ENCODE data around the gene C19orf85. TPM values are rescaled to one million over a fixed set of nuclear protein-coding genes. Genes with fewer than 3 reads are reported as not detected.
A peak's percentile ranks its signal among the peaks of the same experiment; 100 is the strongest.

The C19orf85 gene
- total RNA-seq, 2 donors from 2014 or later: not detected

DNA sequence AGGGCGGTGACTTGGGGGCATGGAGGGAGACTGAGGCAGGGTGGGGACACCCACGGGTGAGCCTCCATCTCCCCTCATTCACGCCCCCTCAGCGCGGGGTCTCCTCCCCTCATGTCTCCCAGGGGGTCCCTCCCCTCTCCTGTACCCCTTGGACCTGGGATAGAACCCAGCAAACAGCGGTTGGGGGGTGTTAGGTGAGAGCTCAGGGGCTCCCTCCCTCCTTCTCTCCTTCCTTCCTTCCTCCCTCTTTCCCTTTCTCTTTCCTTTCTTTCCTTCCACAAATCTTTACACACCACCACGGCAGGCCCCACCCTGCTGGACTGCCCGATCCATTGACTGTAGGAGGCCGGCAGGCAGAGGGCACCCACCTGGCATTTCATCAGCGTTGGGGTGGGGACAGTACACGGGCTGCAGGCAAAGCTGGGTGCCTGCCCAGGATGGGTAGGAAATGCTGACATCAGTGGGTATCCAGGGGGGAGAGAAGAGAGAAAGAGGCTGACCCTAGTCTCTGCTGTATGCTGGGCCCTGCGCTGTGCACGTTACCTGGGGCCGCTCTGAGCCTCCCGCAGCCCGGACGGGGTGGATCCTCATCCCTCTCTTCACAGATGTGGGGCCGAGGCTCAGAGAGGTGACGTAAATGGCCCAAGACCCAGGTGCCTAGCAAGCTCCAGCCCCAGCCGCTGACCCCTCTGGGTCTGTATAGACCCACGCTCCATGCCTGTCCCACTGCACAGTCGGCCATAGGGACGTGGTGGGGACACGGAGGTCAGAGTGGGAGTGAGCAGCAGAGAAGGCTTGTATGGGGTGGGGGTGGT, 27.2 kb upstream of the C19orf85 start:
- intact Hi-C loops (cut with DNase I): no loop called here
- ATAC-seq (no peak), DNase-seq (peak; percentile 40)

DNA sequence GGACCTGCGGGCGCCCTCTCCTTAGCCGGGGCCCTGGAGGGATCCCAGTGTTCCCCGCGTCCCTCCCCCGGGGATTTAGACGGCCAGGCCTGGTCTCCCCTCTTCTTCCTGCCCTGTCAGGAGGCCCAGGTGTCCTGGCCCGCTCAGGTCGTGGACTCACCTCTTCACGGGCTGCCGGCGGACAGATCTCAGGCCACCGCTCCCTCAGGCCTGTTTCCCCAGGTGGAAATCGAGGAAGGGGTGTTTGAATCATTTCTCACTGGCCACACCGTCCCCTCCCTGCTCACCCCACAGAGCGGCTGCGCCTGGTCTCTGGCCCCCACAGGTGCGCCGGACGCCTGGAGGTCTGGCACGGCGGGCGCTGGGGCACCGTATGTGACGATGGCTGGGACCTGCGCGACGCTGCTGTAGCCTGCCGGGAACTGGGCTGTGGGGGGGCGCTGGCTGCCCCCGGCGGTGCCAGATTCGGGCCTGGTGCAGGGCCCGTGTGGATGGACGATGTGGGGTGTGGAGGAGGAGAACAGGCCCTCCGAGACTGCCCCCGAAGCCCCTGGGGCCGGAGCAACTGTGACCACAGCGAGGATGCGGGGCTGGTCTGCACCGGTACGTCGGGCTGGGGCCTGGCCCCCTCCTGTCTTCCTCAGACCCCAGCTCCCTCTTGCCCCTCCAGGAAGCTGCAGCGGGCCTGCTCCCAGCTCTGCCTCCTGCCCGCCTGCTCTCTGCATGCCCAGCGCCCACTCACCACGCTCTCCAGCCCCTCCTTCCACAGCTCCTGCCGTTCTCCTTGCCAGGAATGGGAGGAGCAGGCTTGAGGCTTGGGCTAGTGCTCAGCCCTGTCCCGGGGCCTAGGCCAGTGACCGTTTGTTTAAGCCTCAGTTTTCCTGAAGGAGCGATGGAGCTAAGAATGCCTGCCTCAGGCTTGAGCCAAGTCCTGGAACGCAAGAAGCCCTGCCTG, 26.2 kb upstream of the C19orf85 start:
- intact Hi-C loops (cut with DNase I): no loop called here
- DNase-seq: peak; percentile 48
- no peak for ATAC-seq

DNA sequence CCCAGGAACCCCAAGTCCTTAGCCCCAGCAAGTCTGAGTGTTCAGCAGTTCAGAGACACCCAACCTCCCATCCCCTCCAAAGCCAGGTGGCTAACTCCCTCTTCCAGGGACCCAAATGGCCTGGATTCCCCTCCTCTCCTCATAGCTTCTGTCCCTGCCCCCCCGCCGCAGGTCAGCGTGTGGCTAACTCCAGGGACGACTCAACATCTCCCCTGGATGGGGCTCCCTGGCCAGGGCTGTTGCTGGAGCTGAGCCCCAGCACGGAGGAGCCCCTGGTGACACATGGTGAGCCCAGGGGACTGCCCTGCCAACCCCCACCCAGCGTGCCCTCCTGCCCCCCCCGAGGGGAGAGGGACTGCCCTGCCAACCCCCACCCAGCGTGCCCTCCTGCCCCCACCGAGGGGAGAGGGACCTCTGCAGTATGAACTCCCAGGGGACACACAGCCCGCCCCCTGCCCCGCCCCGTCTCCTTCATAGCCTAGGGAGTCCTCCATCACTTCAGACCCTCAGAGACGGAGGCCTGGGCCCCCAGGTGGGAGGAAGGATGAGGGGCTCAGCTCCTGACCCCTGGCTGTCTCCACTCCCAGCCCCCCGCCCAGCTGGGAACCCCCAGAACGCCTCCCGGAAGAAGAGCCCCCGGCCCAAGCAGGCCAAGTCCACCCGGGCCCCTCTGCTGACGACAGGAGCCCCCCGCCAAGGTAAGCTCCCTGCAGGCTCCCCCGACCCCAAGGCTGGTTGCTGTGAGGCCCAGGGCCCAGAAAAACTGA, 25.3 kb upstream of the C19orf85 start:
- no peak for ATAC-seq
- peak; percentile 46 for DNase-seq
- intact Hi-C loops (cut with DNase I): no loop called here

DNA sequence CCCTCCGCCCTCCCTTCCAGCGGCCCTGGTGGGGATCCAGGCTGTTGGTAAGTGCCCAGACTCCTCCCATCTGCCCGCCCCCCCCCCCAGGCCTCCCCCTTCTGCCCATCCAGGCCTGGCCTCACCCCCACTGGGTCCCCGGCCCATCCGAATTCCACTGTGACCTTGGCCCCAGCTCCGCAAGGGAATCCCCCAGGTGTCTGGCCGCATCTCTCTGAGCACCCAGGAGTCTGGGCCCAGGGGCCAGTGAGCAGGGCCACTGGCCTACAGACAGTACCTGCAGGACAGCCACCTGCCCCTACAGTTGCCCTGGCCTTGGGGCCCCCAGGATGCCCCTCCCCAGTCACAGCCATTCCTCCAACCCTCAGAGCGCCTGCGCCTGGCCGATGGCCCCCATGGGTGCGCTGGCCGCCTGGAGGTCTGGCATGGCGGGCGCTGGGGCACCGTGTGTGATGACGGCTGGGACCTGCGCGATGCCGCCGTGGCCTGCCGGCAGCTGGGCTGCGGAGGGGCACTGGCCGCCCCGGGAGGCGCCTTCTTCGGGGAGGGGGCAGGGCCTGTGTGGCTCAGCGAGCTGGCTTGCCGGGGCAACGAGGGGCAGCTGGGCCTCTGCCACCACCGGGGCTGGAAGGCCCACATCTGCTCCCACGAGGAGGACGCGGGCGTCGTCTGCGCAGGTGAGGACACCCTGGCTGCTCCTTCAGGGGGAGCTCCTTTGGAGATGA, 24.6 kb upstream of the C19orf85 start:
- ATAC-seq (no peak), DNase-seq (peak; percentile 36)
- intact Hi-C loops (cut with DNase I): no loop called here

DNA sequence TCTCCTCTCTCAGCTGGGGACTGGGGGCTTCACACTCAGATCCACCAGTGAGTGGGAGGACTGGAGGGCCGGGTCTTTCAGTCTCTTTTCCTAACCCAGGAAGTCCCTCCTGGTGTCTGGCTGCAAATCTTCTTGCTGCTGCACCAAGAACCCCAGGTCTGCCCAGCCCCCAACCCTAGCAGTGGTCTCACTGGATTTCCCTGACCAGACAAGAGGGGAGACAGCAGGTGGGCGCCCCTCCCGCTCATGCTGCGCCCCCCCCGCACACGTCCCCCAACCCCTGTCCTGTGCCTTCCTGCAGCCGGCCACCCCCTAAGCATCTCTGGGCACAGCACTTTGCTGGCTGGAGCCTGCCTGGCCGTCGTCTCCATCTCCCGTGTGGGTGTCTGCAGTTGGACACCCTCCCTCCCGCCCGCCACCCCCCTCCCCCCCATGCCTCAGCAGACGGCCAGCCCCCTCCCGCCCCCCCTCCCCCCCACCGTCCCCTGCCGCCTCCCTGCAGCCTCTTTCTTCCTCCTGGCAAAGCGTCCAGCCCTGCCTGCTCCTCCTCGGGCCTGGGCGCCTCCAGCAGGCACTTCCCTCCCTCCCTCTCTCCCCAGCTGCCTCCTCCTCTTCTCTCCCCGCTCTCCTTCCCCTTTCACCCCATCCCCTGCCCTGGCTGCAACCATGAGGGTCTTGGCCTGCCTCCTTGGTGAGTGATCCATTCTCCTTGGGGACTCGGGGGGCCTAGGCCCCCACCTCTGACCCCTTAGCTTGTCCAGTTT, 23.6 kb upstream of the C19orf85 start, which contains the start of gene SSC5D:
SSC5D (plus strand) TSS at position 513 of the 764 bp plus-strand sequence; CDS start at position 667, 154 bp downstream.
- peak; percentile 14 to 17 for ATAC-seq
- intact Hi-C loops (cut with DNase I): no loop called here
- peak; percentile 59 for DNase-seq

DNA sequence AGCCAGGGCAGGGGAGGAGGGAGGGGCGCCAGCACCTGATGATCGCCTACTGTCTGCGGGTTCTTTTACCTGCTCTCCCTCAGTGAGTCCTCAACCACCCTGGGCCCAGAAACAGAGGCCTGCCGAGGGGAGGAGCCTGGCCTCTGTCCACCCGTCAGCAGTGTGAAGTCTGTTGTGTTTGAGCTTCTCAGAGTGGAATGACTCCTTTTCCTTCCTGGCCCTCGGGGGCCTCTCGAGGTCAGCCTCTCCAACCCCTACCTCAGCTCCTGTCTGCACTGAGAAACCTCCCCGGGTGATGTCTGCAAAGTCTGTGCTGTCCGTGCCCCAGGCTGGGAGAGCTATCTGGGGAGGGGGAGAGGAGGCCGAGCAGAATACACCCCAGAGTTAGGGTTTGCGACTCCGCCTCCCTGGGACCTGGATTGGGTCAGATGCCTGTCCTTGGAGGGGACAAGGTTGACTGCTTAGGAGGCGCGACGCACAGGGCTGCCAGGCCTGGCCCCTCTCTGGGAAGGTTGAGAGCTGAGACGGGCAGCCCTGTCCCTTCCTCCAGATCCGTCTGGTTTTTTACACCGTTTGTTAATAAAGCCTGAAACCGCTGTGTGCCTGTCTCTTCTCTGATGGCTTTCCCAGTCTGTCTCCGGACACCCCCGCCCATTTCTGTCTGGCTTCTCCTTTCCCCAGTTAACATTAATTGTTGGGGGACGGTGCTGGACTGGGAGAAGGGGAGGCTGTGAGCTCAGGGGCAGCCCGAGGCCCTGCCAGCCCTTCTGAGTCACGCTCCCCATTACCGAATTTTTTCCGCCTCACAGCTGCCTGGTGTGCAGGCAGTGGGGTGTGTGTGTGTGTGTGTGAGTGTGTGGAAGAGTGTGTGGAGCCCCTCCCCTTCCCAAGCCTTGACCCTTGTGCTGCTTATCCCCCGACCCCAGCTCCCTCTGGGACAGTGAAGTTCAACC, 22.7 kb upstream of the C19orf85 start:
- intact Hi-C loops (cut with DNase I): no loop called here
- ATAC-seq: peak; percentile 55 to 73
- DNase-seq: peak; percentile 88

DNA sequence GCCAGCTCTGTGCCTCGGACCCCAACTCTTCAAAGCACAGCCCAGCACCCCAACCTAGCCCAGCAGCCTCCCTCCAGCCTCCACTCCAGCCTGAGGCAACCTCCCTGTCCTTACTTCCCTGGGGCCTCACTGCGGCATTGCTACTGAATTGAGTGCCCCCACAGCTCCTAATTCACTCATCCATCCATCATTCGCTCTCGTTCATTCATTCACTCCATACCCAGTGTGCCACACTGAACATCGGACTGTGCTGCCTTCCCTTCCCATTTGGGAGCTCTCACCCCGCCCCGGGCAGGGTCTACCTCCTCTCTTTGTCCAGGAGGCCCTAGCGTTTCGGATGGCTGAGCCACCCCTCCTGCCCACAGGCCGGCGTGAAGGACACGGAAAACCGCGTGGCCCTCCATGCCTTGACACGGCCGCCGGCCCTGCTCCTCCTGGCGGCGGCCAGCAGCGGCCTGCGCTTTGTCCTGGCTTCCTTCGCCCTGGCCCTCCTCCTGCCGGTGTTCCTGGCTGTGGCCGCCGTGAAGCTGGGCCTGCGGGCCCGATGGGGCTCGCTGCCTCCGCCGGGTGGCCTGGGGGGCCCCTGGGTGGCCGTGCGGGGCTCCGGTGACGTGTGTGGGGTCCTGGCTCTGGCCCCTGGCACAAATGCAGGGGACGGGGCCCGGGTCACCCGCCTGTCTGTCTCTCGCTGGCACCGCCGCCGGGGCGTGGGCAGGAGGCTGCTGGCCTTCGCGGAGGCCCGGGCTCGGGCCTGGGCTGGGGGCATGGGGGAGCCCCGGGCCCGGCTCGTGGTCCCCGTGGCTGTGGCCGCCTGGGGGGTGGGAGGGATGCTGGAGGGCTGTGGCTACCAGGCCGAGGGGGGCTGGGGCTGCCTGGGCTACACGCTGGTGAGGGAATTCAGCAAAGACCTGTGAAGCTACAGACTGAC, 21.8 kb upstream of the C19orf85 start:
- DNase-seq: peak; percentile 48
- intact Hi-C loops (cut with DNase I): no loop called here
- peak in 1 of 2 donors; percentile 12 for ATAC-seq

DNA sequence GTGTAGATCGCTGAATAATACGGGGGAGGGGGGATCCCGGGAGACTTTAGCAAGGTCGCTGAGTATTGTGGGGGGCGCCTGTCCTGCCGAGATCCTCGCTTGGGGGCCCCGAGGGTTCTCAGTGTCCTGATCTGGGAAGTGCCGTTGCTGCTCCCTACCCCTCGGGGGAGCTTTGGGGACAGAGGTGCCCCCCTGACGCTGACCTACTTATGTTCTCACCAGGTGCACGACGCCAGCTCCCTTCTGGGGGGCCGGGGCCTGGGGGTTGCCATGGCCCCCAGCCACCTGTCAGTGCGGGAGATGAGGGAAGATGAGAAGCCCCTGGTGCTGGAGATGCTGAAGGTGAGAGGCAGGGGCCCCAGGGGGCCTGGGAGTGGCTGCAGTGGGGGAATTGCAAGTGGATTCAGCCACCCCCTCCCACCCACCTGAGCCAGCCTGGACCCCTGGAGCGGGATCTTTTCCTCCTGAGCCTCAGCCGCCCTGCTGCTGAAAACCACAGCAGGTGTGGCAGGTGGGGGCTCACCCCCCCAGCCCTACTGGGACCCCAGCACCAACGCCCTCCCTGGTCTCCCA, 21.0 kb upstream of the C19orf85 start:
- peak; percentile 37 for DNase-seq
- intact Hi-C loops (cut with DNase I): no loop called here
- no peak for ATAC-seq

DNA sequence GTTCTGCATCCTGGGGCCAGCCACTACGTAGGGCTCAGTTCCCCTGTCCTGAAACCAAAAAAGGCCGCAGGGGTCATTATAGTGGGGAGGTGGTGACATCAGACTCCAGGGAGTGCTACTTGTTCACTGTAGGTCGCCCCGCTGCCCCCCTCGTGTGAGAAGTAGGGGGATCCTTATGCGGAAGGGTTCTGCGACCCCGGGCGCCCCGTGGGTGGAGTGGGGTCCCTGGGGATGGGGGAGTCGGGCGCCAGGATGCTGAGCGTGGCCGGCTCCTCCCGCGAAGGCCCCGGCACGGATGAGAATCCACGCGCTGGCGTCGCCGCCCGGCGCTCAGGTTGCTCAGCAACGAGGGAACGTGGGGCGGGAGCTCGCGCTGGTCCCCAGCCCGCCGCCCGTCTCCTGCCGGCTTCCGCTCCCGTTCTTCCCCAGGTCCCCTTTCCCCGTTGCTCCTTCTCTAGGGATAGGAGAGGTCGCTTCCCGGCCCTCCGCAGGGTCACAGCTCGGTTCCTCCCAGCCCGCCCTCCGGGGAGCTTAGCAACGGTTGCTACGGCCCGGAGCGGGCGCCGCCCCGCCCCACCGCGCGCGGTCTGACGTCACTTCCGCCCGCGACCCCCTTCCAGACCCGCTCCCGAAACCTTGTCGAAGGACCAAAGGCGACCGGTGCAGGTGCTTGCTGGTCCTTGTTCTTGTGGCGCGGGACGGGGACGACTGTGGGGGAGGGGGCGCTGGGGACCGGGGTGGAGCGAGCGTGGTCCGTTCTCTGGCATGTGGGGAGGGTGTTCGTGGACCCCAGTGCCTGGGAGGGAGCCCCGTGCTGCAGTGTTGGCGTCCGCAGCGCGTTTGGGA, 20.3 kb upstream of the C19orf85 start, which contains the start of gene NAT14:
NAT14 (plus strand) TSS at position 596 of the 846 bp plus-strand sequence. CDS start 521 bp downstream, outside the sequence.
- intact Hi-C loops (cut with DNase I): no loop called here
- ATAC-seq (peak; percentile 41 to 43), DNase-seq (peak; percentile 72)

DNA sequence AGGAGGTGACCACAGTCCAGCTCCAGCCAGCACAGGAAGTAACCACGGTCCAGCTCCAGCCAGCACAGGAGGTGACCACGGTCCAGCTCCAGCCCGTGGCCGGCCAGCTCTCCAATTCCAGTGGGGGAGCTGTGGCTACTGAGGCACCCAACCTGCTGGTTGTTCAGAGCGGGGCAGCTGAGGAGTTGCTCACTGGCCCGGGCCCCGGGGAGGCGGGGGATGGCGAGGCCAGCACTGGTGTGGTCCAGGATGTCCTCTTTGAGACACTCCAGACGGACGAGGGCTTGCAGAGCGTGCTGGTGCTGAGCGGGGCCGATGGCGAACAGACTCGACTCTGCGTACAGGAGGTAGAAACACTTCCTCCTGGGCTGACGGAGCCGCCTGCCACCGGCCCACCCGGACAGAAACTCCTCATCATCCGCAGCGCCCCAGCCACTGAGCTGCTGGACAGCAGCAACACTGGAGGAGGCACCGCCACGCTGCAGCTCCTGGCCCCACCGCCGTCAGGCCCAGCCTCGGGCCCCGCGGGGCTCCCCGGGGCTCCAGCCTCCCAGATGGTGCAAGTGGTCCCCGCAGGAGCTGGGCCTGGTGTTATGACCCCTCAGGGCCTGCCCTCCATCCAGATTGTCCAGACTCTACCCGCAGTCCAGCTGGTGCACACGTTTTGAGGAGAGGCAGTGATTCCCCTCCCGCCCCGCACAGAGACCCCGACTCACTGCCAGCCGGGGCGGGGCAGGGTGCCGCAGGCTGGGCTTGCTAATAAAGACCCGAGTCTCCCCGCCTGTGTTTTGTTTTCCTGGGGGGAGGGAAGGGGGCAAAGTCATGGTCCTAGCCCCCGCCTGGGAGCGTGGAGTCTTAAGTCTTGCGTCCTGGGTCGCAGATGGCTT, 19.4 kb upstream of the C19orf85 start:
- intact Hi-C loops (cut with DNase I): no loop called here
- ATAC-seq: no peak

DNA sequence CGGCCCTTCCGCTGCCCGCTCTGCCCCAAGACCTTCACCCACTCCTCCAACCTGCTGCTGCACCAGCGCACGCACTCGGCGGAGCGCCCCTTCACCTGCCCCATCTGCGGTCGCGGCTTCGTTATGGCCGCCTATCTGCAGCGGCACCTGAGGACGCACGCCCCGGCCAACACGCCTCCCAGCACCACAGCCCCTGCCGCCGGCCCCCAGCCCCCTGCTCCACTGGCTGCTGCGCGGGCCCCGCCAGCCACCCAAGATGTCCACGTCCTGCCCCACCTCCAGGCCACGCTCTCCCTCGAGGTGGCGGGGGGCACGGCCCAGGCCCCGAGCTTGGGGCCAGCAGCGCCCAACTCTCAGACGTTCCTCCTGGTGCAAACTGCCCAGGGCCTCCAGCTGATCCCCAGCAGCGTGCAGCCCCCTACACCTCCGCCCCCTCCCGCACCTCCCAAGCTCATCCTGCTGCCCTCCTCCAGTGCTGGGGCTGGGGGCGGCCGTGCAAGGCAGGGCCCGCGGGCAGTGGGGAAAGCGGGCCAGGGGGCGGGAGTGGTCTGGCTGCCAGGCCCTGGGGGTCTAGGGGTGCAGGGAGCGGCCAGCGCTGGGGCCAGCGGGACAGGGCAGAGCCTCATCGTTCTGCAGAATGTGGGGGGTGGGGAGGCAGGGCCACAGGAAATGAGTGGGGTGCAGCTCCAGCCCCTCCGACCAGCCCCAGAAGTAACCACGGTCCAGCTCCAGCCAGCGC, 18.6 kb upstream of the C19orf85 start:
- no peak for DNase-seq
- no peak for ATAC-seq
- intact Hi-C loops (cut with DNase I): no loop called here

More for the DNA sequence above, 19.4 kb upstream of the C19orf85 start:
- DNase-seq: no peak

DNA sequence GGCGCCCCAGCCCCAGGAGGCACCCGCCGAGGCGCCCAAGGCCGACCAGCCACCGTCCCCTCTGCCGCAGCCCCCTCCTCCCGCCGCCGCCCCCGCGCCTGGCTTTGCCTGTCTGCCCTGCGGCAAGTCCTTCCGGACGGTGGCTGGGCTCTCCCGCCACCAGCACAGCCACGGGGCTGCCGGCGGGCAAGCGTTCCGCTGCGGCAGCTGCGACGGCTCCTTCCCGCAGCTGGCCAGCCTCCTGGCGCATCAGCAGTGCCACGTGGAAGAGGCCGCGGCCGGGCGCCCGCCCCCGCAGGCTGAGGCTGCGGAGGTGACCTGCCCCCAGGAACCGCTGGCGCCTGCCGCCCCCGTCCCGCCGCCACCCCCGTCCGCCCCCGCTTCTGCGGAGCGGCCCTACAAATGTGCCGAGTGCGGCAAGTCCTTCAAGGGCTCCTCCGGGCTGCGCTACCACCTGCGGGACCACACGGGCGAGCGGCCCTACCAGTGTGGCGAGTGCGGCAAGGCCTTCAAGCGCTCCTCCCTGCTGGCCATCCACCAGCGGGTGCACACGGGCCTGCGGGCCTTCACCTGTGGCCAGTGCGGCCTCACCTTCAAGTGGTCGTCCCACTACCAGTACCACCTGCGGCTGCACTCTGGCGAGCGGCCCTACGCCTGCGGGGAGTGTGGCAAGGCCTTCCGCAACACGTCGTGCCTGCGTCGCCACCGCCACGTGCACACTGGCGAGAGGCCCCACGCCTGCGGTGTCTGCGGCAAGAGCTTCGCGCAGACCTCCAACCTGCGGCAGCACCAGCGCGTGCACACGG, 17.8 kb upstream of the C19orf85 start:
- no peak for DNase-seq
- intact Hi-C loops (cut with DNase I): no loop called here

More for the DNA sequence above, 17.8 kb upstream of the C19orf85 start:
- no peak for ATAC-seq
